K562 treated with DMSO at 1 percent for 48 hours (cell line): ENCODE data around the gene DCAF11. TPM values are rescaled to one million over a fixed set of nuclear protein-coding genes. Genes with fewer than 3 reads are reported as not detected.

Experiments used
- total RNA-seq: library from RNA; unstranded; fragments of 300-600 nt; gene quantifications from 2 replicates; pipeline ENCODE4 v1.2.3, GENCODE V29; 2022; ENCODE audit warnings: low replicate concordance; ENCODE audit errors: extremely low read depth

Gene DCAF11
- not detected in 2 replicates for total RNA-seq

GRCh38 chr14:24114532-24115421 is at the start of gene DCAF11, which contains the start of gene NRL:
Gene DCAF11 (plus strand): TSS chr14:24114777. CDS start chr14:24115595, 818 bp downstream.
Gene NRL (minus strand): TSS chr14:24114949. CDS start chr14:24082848, 32,101 bp downstream.

GRCh38 chr14:24071144-24071697 is 43.4 kb upstream of the DCAF11 start, which contains the start of gene CPNE6:
Gene CPNE6 (plus strand): TSS chr14:24071562. CDS start chr14:24072937, 1,375 bp downstream.

GRCh38 chr14:24093901-24094840 is 20.4 kb upstream of the DCAF11 start, which contains the start of gene PCK2:
Gene PCK2 (plus strand): TSS chr14:24094311. CDS start chr14:24094406, 95 bp downstream.

GRCh38 chr14:24130380-24130716 is 15.8 kb downstream of the DCAF11 start, which contains the start of gene FITM1:
Gene FITM1 (plus strand): TSS chr14:24130659. CDS start chr14:24131564, 905 bp downstream.

GRCh38 chr14:24135834-24136683 is 21.5 kb downstream of the DCAF11 start, which contains the start of gene PSME1:
Gene PSME1 (plus strand): TSS chr14:24136194. CDS start chr14:24136263, 69 bp downstream.

GRCh38 chr14:24141097-24141880 is 26.7 kb downstream of the DCAF11 start, which contains the start of gene EMC9:
Gene EMC9 (minus strand): TSS chr14:24141591. CDS start chr14:24141304, 287 bp downstream.

GRCh38 chr14:24146453-24146977 is 31.9 kb downstream of the DCAF11 start, which contains the start of gene PSME2:
Gene PSME2 (minus strand): TSS chr14:24146610. CDS start chr14:24146581, 29 bp downstream.

GRCh38 chr14:24146978-24147760 is 32.6 kb downstream of the DCAF11 start, which contains the start of gene RNF31:
Gene RNF31 (plus strand): TSS chr14:24147498. CDS start chr14:24147699, 201 bp downstream.

GRCh38 chr14:24160850-24161804 is 46.5 kb downstream of the DCAF11 start, which contains the start of gene IRF9:
Gene IRF9 (plus strand): TSS chr14:24161265. CDS start chr14:24162145, 880 bp downstream.

GRCh38 chr14:24171422-24172260 is 57.1 kb downstream of the DCAF11 start, which contains the start of gene REC8:
Gene REC8 (plus strand): TSS chr14:24172080. CDS start chr14:24172553, 473 bp downstream.

Other genes with a start within 250 kb of the DCAF11 start
- not detected in 2 replicates for gene DHRS4, start 161.0 kb upstream of the DCAF11 start, total RNA-seq
- not detected in 2 replicates for gene DHRS4L2, start 125.8 kb upstream of the DCAF11 start, total RNA-seq
- not detected in 2 replicates for gene CARMIL3, start 62.8 kb upstream of the DCAF11 start, total RNA-seq
- not detected in 2 replicates for gene CPNE6, start 43.2 kb upstream of the DCAF11 start, total RNA-seq
- gene PCK2, start 20.5 kb upstream of the DCAF11 start, total RNA-seq: not detected in 2 replicates
- not detected in 2 replicates for gene NRL, start 172 bp downstream of the DCAF11 start, total RNA-seq
- gene FITM1, start 15.9 kb downstream of the DCAF11 start, total RNA-seq: not detected in 2 replicates
- not detected in 2 replicates for gene PSME1, start 21.4 kb downstream of the DCAF11 start, total RNA-seq
- not detected in 2 replicates for gene EMC9, start 26.8 kb downstream of the DCAF11 start, total RNA-seq
- gene PSME2, start 31.8 kb downstream of the DCAF11 start, total RNA-seq: not detected in 2 replicates
- not detected in 2 replicates for gene RNF31, start 32.7 kb downstream of the DCAF11 start, total RNA-seq
- gene IRF9, start 46.5 kb downstream of the DCAF11 start, total RNA-seq: not detected in 2 replicates
- not detected in 2 replicates for gene REC8, start 57.3 kb downstream of the DCAF11 start, total RNA-seq
- not detected in 2 replicates for gene IPO4, start 74.0 kb downstream of the DCAF11 start, total RNA-seq
- gene TM9SF1, start 80.7 kb downstream of the DCAF11 start, total RNA-seq: not detected in 2 replicates
- gene TSSK4, start 90.9 kb downstream of the DCAF11 start, total RNA-seq: not detected in 2 replicates
- not detected in 2 replicates for gene CHMP4A, start 98.7 kb downstream of the DCAF11 start, total RNA-seq
- not detected in 2 replicates for gene MDP1, start 101.3 kb downstream of the DCAF11 start, total RNA-seq
- gene NEDD8, start 117.6 kb downstream of the DCAF11 start, total RNA-seq: not detected in 2 replicates
- gene GMPR2, start 118.2 kb downstream of the DCAF11 start, total RNA-seq: not detected in 2 replicates
- not detected in 2 replicates for gene TINF2, start 127.8 kb downstream of the DCAF11 start, total RNA-seq
- gene TGM1, start 148.4 kb downstream of the DCAF11 start, total RNA-seq: not detected in 2 replicates
- gene RABGGTA, start 156.8 kb downstream of the DCAF11 start, total RNA-seq: not detected in 2 replicates
- gene DHRS1, start 185.0 kb downstream of the DCAF11 start, total RNA-seq: not detected in 2 replicates
- gene NOP9, start 185.1 kb downstream of the DCAF11 start, total RNA-seq: not detected in 2 replicates
- gene CIDEB, start 193.2 kb downstream of the DCAF11 start, total RNA-seq: not detected in 2 replicates
- gene LTB4R2, start 195.4 kb downstream of the DCAF11 start, total RNA-seq: not detected in 2 replicates
- not detected in 2 replicates for gene LTB4R, start 196.7 kb downstream of the DCAF11 start, total RNA-seq
- gene ADCY4, start 220.3 kb downstream of the DCAF11 start, total RNA-seq: not detected in 2 replicates
- not detected in 2 replicates for gene RIPK3, start 225.2 kb downstream of the DCAF11 start, total RNA-seq